ENCODE results near the gene GPHN. TPM values are rescaled to one million over a fixed set of nuclear protein-coding genes. Genes with fewer than 3 reads are reported as not detected.
A peak's percentile ranks its signal among the peaks of the same experiment; 100 is the strongest.
"Not testable (repeated sequence)": the region's sequence is repeated elsewhere in the genome, so short reads cannot be mapped to it uniquely, and the experiment has no call there.

Gene GPHN
- total RNA-seq, 2 experiments from 2014 or later = 10.0 to 10.7 TPM

GRCh38 chr14:66708267-66708666 lies 200.3 kb downstream of the GPHN start:
- Histone ChIP-seq H3K4me1 (ENCODE audit: insufficient read depth, low read length) (no peaks in the 10 kb centered on the region), H3K4me3 (ENCODE audit: low read length) (no peak overlapping the region), H3K9me3 (ENCODE audit: control insufficient read depth in 1 of 2, insufficient read depth in 1 of 2, low read length in 2 of 2) (no peaks in the 10 kb centered on the region), H3K27ac (ENCODE audit: low read depth in 1 of 2, low read length in 2 of 2) (no peak overlapping the region), H3K36me3 (ENCODE audit: insufficient read depth, low read length) (no peaks in the 10 kb centered on the region), H3K27me3 (ENCODE audit: control insufficient read depth in 1 of 2, insufficient read depth in 2 of 2, low read length in 2 of 2) (no peaks in the 10 kb centered on the region)
- ATAC-seq (ENCODE audit: poor library complexity) = no peak
- DNase-seq = no peak
- CTCF ChIA-PET = no interaction called here
- no peak for TF ChIP-seq CTCF (IDR thresholded peaks at IDR 0.05)
- Mint-ChIP-seq H3K27ac (no peak overlapping the region), H3K9me3 (peaks cover 12% of the 10 kb centered on the region), H3K36me3 (ENCODE audit: low read depth) (peaks cover 21% of the 10 kb centered on the region), H3K27me3 (no peaks in the 10 kb centered on the region), H3K4me1 (ENCODE audit: low read depth) (peaks cover 2% of the 10 kb centered on the region), H3K4me3 (no peak overlapping the region)
- POLR2A ChIA-PET = no interaction called here
- intact Hi-C loops (cut with DNase I, micrococcal nuclease) = no loop called here

- peaks cover 14% of the 10 kb centered on the region for H3K9me3 Mint-ChIP-seq
- Histone ChIP-seq H3K4me3 (ENCODE audit: low read length) (no peak overlapping the region), H3K9me3 (ENCODE audit: control insufficient read depth in 1 of 2, insufficient read depth in 1 of 2, low read length in 2 of 2) (no peaks in the 10 kb centered on the region), H3K27ac (ENCODE audit: low read depth in 1 of 2, low read length in 2 of 2) (no peak overlapping the region), H3K4me1 (ENCODE audit: insufficient read depth, low read length) (no peaks in the 10 kb centered on the region), H3K27me3 (ENCODE audit: control insufficient read depth in 1 of 2, insufficient read depth in 2 of 2, low read length in 2 of 2) (no peaks in the 10 kb centered on the region), H3K36me3 (ENCODE audit: insufficient read depth, low read length) (no peaks in the 10 kb centered on the region)
- H3K36me3 Mint-ChIP-seq (ENCODE audit: low read depth) = peaks cover 23% of the 10 kb centered on the region
- TF ChIP-seq CTCF (IDR thresholded peaks at IDR 0.05) = no peak
- ATAC-seq (ENCODE audit: poor library complexity) (no peak), DNase-seq (no peak)
- no peak overlapping the region for H3K4me3 Mint-ChIP-seq
- ChIA-PET POLR2A (no interaction called here), CTCF (no interaction called here)
- intact Hi-C loops (cut with DNase I, micrococcal nuclease) = no loop called here
- H3K27me3 Mint-ChIP-seq = no peaks in the 10 kb centered on the region
- peaks cover 8% of the 10 kb centered on the region for H3K4me1 Mint-ChIP-seq (ENCODE audit: low read depth)
- H3K27ac Mint-ChIP-seq = no peak overlapping the region
These were observed 201.3 kb downstream of the GPHN start for GRCh38 chr14:66709291-66709690.

GRCh38 chr14:66714291-66714690 lies 206.3 kb downstream of the GPHN start:
- H3K27ac Mint-ChIP-seq; H3K9me3 ChIP-seq (ENCODE audit: control insufficient read depth in 1 of 2, insufficient read depth in 1 of 2, low read length in 2 of 2); H3K4me3 ChIP-seq (ENCODE audit: low read length); H3K36me3 ChIP-seq (ENCODE audit: insufficient read depth, low read length); CTCF ChIA-PET; H3K27me3 Mint-ChIP-seq; H3K4me1 ChIP-seq (ENCODE audit: insufficient read depth, low read length); DNase-seq; POLR2A ChIA-PET; H3K4me3 Mint-ChIP-seq; H3K27ac ChIP-seq (ENCODE audit: low read depth in 1 of 2, low read length in 2 of 2); ATAC-seq (ENCODE audit: poor library complexity); intact Hi-C loops (cut with DNase I, micrococcal nuclease); H3K27me3 ChIP-seq (ENCODE audit: control insufficient read depth in 1 of 2, insufficient read depth in 2 of 2, low read length in 2 of 2): not testable (repeated sequence)
- H3K9me3 Mint-ChIP-seq = peaks cover 15% of the 10 kb centered on the region
- H3K36me3 Mint-ChIP-seq (ENCODE audit: low read depth) = peaks cover 30% of the 10 kb centered on the region
- peaks cover 38% of the 10 kb centered on the region for H3K4me1 Mint-ChIP-seq (ENCODE audit: low read depth)

GRCh38 chr14:66715313-66715712 lies 207.4 kb downstream of the GPHN start:
- H3K4me3 ChIP-seq (ENCODE audit: low read length) = not testable (repeated sequence)

More at GRCh38 chr14:66715313-66715712, 207.4 kb downstream of the GPHN start:
- Mint-ChIP-seq H3K4me3 (peak overlapping the region; percentile 26), H3K9me3 (peaks cover 15% of the 10 kb centered on the region), H3K36me3 (ENCODE audit: low read depth) (peaks cover 26% of the 10 kb centered on the region), H3K4me1 (ENCODE audit: low read depth) (peaks cover 38% of the 10 kb centered on the region)
- H3K27me3 Mint-ChIP-seq; POLR2A ChIA-PET; H3K9me3 ChIP-seq (ENCODE audit: control insufficient read depth in 1 of 2, insufficient read depth in 1 of 2, low read length in 2 of 2); CTCF ChIA-PET; H3K27ac Mint-ChIP-seq; ATAC-seq (ENCODE audit: poor library complexity); intact Hi-C loops (cut with DNase I, micrococcal nuclease); H3K36me3 ChIP-seq (ENCODE audit: insufficient read depth, low read length); H3K4me1 ChIP-seq (ENCODE audit: insufficient read depth, low read length); H3K27me3 ChIP-seq (ENCODE audit: control insufficient read depth in 1 of 2, insufficient read depth in 2 of 2, low read length in 2 of 2); H3K27ac ChIP-seq (ENCODE audit: low read depth in 1 of 2, low read length in 2 of 2): not testable (repeated sequence)
- peak in 1 of 14 experiments; percentile 23 for DNase-seq
